Uterus (tissue), 2 donors: Measurements from ENCODE around the gene DMXL1.

Experiments
- POLR2A ChIP-seq, 2 donors: fragments of 450-650 bp; IDR thresholded peaks; one replicate each; pipeline ENCODE4 v1.6.1; 2016; ENCODE audit warnings: antibody characterized with exemption in 2 of 2, mild to moderate bottlenecking in 1 of 2, moderate library complexity in 1 of 2
- TF ChIP-seq, protein P1 (sequence below), 4 experiments: fragments of 200-600 bp in 2 of 4; fragments of 450-650 bp in 2 of 4; sonication (generic) in 2 of 4; IDR thresholded peaks; one replicate each; pipeline ENCODE4 v1.5.1; 2016 to 2019; ENCODE audit warnings: antibody characterized with exemption in 4 of 4, mild to moderate bottlenecking in 2 of 4, moderate library complexity in 1 of 4

DNA sequence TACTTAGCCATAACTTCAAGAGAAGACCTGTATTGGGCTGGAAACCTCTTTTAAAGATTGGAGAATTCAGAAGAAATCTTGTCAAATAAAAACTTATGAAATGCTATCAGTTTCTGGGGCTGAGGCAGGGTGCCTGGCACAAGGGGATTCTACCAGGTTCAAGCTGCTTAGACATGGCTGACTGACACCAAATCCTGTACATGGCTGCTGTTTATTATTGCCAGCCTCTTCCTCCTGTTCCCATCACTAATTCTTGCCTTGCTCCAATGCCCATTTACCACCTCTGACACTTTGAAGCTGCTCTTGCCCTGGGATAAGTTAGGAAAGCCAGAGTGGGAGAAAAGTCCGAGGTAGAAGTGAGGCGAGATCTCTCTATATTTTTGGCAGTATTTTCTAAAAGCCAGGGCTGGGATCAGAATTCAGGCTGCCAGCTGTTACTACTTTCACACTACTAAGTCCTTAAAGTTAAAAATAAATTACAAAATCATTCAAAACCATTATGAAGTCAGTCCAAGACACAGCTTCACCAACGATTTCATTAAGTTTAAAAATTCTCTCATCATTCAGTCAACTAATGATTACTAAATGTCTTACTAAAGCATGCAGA lies 218.7 kb downstream of the DMXL1 start:
- TF ChIP-seq, protein P1, sequence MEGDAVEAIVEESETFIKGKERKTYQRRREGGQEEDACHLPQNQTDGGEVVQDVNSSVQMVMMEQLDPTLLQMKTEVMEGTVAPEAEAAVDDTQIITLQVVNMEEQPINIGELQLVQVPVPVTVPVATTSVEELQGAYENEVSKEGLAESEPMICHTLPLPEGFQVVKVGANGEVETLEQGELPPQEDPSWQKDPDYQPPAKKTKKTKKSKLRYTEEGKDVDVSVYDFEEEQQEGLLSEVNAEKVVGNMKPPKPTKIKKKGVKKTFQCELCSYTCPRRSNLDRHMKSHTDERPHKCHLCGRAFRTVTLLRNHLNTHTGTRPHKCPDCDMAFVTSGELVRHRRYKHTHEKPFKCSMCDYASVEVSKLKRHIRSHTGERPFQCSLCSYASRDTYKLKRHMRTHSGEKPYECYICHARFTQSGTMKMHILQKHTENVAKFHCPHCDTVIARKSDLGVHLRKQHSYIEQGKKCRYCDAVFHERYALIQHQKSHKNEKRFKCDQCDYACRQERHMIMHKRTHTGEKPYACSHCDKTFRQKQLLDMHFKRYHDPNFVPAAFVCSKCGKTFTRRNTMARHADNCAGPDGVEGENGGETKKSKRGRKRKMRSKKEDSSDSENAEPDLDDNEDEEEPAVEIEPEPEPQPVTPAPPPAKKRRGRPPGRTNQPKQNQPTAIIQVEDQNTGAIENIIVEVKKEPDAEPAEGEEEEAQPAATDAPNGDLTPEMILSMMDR (IDR thresholded peaks at IDR 0.05): no peak
- no peak for TF ChIP-seq POLR2A (IDR thresholded peaks at IDR 0.05)
